ENCODE measurements around the gene SHB.

DNA sequence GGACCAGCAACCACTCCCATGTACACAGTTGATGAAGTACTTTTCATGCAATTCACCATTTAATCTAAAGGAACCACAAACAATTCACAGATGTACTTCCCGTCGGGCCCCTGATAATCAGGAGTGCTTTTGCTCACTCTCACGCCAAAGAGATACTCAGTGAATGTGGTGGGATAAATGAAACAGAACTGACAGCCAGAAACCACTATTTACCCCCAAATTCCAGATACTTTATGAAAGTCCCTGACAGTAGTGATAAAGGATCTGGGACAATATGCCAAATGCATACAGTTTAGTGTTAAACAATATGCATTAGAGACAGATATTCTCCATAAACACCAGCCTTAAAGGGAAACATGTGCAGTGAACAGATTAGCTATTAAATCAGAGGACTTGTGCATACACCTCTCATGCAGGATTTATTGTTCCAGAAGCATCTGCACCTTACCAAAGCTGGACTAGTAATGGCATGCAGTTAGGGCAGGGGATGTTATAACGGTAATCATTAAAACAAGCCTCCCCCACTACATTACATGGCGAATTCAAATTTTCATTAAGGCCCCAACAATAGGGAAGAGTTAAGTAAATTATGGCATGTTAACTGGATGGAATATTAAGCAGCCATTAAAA, 91.1 kb downstream of the SHB start:
- TF ChIP-seq POLR2A (IDR thresholded peaks at IDR 0.05) = no peak
- TF ChIP-seq, protein P1, sequence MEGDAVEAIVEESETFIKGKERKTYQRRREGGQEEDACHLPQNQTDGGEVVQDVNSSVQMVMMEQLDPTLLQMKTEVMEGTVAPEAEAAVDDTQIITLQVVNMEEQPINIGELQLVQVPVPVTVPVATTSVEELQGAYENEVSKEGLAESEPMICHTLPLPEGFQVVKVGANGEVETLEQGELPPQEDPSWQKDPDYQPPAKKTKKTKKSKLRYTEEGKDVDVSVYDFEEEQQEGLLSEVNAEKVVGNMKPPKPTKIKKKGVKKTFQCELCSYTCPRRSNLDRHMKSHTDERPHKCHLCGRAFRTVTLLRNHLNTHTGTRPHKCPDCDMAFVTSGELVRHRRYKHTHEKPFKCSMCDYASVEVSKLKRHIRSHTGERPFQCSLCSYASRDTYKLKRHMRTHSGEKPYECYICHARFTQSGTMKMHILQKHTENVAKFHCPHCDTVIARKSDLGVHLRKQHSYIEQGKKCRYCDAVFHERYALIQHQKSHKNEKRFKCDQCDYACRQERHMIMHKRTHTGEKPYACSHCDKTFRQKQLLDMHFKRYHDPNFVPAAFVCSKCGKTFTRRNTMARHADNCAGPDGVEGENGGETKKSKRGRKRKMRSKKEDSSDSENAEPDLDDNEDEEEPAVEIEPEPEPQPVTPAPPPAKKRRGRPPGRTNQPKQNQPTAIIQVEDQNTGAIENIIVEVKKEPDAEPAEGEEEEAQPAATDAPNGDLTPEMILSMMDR (IDR thresholded peaks at IDR 0.05) = no peak

Measured in prostate gland (tissue), 2 donors.